GM13976 (cell line): ENCODE measurements around the gene CSRP3.

Experiments
- DNase-seq: peaks from one replicate; pipeline ENCODE4 v3.0.0; 2012; ENCODE audit warnings: low spot score
- in situ Hi-C: fragments of 300-500 bp; cut with MboI; formaldehyde crosslinking; loops from one replicate; pipeline ENCODE4 v1.12.0; 2022; ENCODE audit warnings: low sequenced_read_pairs, mixed read lengths, inconsistent platforms; ENCODE audit not compliant: unreplicated experiment
- TF ChIP-seq, protein P1 (sequence below): IDR thresholded peaks from 2 replicates; pipeline ENCODE4 v1.5.1; 2012; ENCODE audit warnings: borderline replicate concordance, mild to moderate bottlenecking; ENCODE audit not compliant: insufficient read depth; ENCODE audit errors: extremely low read depth, missing control alignments, control extremely low read depth

Gene CSRP3

DNA sequence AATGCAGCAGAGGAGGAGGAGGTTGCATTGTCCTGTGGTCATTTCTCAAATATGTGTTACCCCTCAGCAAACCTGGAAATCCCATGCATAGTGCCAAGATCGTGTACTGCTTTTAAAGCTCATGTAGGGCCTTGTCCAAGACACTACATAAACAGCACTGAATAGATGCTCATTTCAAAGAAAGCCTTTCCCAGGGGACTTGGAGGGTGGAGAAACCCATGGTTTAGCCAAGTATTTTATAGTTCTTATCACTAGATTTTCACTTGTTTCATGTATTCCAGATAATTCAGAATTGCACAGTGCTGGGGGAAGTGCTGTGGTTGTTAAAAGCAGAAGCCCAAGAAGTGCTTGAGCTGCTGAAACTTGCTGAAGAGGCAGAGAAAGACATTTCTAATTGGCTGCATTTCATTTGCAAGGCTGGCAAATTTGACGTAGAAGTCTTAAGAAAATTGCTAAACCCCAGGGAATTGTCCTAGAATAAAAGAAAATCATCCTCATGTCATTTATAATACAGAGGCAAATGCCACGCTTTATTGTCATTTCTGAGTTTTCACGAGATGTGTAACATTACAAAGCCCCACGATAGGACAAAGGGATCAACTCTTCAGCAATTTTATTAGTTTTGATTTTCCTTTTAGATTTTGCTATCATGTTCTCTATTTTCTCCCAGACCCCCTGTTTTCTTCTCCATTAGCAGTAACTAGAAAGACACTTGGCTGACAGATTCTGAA lies 20.1 kb downstream of the CSRP3 start:
- no peak for DNase-seq
- in situ Hi-C loops: no loop called here
- TF ChIP-seq, protein P1, sequence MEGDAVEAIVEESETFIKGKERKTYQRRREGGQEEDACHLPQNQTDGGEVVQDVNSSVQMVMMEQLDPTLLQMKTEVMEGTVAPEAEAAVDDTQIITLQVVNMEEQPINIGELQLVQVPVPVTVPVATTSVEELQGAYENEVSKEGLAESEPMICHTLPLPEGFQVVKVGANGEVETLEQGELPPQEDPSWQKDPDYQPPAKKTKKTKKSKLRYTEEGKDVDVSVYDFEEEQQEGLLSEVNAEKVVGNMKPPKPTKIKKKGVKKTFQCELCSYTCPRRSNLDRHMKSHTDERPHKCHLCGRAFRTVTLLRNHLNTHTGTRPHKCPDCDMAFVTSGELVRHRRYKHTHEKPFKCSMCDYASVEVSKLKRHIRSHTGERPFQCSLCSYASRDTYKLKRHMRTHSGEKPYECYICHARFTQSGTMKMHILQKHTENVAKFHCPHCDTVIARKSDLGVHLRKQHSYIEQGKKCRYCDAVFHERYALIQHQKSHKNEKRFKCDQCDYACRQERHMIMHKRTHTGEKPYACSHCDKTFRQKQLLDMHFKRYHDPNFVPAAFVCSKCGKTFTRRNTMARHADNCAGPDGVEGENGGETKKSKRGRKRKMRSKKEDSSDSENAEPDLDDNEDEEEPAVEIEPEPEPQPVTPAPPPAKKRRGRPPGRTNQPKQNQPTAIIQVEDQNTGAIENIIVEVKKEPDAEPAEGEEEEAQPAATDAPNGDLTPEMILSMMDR: no peak

DNA sequence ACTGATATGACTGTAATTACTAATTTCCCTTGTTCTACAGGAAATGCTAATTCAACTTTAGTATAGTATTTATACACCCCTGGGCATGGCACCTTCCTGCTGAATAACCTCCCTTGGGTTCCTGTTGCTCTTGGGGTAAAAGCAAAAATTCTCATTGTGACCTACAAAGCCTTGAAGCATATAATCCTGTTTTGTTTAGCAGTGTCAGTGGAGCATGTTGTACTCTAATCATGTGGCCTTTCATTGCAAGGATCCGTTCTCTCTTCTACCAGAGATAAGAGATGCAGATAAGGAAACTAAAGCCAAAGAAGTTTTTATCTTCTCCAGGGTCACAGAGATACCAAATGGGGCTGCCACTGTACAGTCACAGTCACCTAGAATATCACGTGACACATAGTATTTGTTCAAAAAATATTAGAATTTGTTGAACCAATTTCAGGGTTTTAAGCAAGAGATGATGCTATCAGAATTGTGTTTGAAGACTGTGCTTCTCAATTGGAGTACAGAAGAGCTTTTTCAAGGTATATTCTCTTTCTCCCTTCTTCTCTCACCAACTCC lies 25.1 kb downstream of the CSRP3 start:
- in situ Hi-C loops: no loop called here
- no peak for DNase-seq
- TF ChIP-seq, protein P1: no peak

DNA sequence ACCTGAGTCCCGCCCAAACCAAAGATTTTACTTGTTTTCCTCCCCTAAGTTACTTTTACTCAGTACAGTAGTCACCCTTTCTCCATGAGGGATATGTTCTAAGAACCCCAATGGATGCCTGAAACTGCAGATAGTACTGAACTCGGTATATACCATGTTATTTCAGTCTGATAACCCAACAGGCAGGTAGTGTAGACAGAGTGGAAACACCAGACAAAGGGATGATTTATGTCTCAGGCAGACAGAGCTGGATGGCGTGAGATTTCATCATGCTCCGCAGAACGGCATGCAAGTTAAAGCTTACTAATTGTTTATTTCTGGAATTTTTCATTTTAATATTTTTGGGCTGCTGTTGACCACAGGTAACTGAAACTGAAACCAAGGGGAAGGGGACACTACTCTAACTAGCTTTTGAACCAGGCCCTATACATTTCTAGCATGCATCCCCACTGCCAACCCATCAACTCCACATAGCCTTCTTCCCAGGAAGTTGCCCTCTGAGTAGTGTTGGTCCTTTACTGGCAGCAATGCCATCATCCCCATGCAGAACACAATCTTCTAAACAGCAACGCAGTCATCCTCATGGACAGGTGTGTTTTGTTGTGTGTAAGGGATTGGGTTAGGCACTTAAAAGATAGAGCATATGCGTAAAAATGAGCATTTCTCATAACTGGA lies 27.7 kb downstream of the CSRP3 start:
- TF ChIP-seq, protein P1: no peak
- DNase-seq: no peak
- in situ Hi-C loops: no loop called here

DNA sequence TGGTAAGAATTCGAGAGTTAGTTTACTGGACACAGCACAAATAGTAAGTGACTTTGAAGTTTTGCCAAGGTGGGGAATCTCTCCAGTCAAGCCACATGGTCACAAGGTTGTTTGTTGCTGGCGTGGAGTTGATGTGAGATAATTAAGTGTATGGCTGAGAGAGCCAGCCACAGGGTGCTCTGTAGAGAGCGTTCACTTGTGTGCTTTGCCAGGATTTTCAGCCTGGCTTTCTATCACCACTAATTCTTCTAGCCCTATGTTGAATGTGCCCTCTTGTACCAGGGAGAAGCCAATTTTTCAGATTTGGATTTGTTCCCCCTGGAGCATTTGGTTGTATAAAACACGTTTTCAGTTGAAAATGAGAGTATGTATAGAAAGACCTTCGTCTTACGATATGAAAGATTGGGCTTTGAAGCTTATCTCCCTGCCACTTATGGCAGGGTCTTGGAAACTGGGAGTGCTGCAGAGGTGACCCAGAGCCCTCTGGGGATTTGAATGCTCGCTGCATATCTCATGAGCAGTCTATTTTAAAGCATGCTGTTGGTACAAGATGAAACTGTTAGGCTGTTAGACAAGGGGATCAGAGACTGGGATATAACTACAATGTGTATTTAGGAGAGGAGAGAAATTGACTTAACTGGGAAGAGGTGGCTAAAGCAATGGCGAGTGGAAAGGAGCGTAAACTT lies 28.6 kb downstream of the CSRP3 start:
- in situ Hi-C loops: no loop called here
- TF ChIP-seq, protein P1: no peak
- DNase-seq: no peak

DNA sequence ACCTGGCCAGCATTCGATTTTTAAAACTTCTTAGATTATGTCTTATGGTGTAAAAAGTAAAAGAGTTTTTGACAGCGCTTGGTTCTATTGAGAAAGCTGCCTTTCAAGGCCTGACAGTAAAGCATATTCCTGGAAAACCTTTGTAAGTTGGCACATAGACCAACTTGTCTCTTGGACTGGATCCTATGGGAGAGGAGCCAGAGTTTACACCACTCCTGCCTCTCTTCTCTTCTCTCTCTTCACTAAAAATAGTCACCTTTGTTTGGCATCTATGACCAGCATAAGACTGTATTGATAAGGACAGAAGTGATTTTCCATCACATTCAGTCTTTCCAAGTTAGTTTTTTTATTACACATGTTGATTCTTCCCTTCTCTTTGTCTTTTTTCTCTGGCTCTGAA lies 33.7 kb downstream of the CSRP3 start:
- in situ Hi-C loops: no loop called here
- TF ChIP-seq, protein P1: no peak
- DNase-seq: no peak

DNA sequence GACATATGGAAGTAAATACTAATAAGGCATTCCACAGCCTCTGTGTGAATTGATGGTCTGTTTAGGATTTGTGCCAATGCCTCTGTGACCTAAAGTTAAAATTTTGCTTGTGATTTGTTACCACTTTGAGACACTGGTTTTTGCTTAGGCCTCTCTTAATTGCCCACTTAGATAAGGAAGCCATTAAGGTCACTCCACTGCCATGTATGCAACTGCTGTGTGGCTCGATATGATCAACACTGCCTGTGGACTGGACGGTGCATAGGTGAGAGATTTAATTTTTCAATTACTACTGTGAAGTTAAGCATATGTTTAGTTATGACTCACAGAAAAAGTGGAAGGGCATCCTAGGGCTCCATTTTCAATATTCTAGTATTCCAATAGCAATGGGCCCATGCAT lies 36.9 kb downstream of the CSRP3 start:
- DNase-seq: no peak
- in situ Hi-C loops: no loop called here
- TF ChIP-seq, protein P1: no peak
